Right lobe of liver (tissue), 4 donors: ENCODE measurements around the gene ATRIP.

Experiments used
- POLR2A ChIP-seq: fragments of 450-650 bp; IDR thresholded peaks from one replicate; pipeline ENCODE4 v1.6.1; 2017; ENCODE audit warnings: antibody characterized with exemption, mild to moderate bottlenecking
- TF ChIP-seq, protein P1 (sequence below), 4 donors: fragments of 200-600 bp in 3 of 4; fragments of 450-650 bp in 1 of 4; IDR thresholded peaks; one replicate each; pipeline versions ENCODE4 v1.5.1 to v1.8.0; 2016 to 2022; ENCODE audit warnings: antibody characterized with exemption in 4 of 4, mild to moderate bottlenecking in 2 of 4
- donor health status: DM: no; HTN: no; CAD: no.
- donor health status: DM: no; HTN: no; CAD: no.
- donor health status: DM: no; HTN: yes; CAD: no.

- TF ChIP-seq, protein P1, sequence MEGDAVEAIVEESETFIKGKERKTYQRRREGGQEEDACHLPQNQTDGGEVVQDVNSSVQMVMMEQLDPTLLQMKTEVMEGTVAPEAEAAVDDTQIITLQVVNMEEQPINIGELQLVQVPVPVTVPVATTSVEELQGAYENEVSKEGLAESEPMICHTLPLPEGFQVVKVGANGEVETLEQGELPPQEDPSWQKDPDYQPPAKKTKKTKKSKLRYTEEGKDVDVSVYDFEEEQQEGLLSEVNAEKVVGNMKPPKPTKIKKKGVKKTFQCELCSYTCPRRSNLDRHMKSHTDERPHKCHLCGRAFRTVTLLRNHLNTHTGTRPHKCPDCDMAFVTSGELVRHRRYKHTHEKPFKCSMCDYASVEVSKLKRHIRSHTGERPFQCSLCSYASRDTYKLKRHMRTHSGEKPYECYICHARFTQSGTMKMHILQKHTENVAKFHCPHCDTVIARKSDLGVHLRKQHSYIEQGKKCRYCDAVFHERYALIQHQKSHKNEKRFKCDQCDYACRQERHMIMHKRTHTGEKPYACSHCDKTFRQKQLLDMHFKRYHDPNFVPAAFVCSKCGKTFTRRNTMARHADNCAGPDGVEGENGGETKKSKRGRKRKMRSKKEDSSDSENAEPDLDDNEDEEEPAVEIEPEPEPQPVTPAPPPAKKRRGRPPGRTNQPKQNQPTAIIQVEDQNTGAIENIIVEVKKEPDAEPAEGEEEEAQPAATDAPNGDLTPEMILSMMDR (IDR thresholded peaks at IDR 0.05), result no peak
- TF ChIP-seq POLR2A, result no peak
Observed at GRCh38 chr3:48436477-48436787, 10.1 kb upstream of the ATRIP start.
